Measurements from ENCODE around the gene BTLA. TPM values are rescaled to one million over a fixed set of nuclear protein-coding genes. Genes with fewer than 3 reads are reported as not detected.

Gene BTLA
- total and polyA plus RNA-seq, 10 of the 15 experiments (the other 5 are each of a cell fraction or from before 2014, with no cell fraction given), result 55.4 to 134 (median 84.2) TPM

DNA sequence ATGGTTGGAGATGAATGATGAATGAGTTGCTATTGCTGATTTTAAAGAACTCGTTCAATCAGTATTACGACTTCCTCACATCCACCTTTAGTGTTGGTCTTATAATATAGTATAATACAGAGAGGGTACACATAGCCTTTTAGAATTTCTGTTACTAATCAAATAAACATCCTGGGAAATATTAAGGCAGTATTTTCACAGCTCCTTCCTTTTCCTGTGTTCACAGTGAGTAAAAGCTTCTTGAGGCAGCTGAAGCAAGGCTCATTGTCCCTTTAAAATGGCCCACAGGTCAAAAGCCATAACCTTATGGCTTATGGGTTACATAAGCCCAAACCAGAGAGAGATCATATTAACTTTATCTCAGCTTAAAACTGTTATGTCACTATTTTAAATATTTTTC, 1.3 kb upstream of the BTLA start (continued):
- TF ChIP-seq, protein P1, sequence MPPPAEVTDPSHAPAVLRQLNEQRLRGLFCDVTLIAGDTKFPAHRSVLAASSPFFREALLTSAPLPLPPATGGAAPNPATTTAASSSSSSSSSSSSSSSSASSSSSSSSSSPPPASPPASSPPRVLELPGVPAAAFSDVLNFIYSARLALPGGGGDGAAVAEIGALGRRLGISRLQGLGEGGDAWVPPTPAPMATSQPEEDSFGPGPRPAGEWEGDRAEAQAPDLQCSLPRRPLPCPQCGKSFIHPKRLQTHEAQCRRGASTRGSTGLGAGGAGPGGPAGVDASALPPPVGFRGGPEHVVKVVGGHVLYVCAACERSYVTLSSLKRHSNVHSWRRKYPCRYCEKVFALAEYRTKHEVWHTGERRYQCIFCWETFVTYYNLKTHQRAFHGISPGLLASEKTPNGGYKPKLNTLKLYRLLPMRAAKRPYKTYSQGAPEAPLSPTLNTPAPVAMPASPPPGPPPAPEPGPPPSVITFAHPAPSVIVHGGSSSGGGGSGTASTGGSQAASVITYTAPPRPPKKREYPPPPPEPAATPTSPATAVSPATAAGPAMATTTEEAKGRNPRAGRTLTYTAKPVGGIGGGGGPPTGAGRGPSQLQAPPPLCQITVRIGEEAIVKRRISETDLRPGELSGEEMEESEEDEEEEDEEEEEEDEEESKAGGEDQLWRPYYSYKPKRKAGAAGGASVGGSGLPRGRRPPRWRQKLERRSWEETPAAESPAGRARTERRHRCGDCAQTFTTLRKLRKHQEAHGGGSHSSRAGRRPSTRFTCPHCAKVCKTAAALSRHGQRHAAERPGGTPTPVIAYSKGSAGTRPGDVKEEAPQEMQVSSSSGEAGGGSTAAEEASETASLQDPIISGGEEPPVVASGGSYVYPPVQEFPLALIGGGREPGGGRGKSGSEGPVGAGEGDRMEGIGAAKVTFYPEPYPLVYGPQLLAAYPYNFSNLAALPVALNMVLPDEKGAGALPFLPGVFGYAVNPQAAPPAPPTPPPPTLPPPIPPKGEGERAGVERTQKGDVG (CRISPR knock-in tag; IDR thresholded peaks at IDR 0.05), result no peak
- TF ChIP-seq, protein P2, sequence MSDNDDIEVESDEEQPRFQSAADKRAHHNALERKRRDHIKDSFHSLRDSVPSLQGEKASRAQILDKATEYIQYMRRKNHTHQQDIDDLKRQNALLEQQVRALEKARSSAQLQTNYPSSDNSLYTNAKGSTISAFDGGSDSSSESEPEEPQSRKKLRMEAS (IDR thresholded peaks at IDR 0.05; ENCODE audit: low read depth, low read length), result no peak
- TF ChIP-seq, protein P3, sequence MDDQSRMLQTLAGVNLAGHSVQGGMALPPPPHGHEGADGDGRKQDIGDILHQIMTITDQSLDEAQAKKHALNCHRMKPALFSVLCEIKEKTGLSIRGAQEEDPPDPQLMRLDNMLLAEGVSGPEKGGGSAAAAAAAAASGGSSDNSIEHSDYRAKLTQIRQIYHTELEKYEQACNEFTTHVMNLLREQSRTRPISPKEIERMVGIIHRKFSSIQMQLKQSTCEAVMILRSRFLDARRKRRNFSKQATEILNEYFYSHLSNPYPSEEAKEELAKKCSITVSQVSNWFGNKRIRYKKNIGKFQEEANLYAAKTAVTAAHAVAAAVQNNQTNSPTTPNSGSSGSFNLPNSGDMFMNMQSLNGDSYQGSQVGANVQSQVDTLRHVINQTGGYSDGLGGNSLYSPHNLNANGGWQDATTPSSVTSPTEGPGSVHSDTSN (IDR thresholded peaks at IDR 0.05; ENCODE audit: insufficient replicate concordance, low read depth, low read length), result no peak
- TF ChIP-seq CBX5 (IDR thresholded peaks at IDR 0.05; ENCODE audit: low read depth) (no peak), KAT2A (conservative IDR thresholded peaks at IDR 0.05; ENCODE audit: control insufficient read depth, low read depth, low read length) (no peak), YBX1 (IDR thresholded peaks at IDR 0.05) (no peak)
